Psoas muscle (tissue), 8 donors: Measurements from ENCODE around the gene LSMEM2. TPM values are rescaled to one million over a fixed set of nuclear protein-coding genes. Genes with fewer than 3 reads are reported as not detected.
A peak's percentile ranks its signal among the peaks of the same experiment; 100 is the strongest.

Source experiments
- ATAC-seq, 4 donors: fragments of 200-7000 bp; cut with Tn5 transposase; one replicate each; pipeline ENCODE4 v1.9.1; 2020; ENCODE audit warnings: moderate library complexity in 3 of 4, mild to moderate bottlenecking in 2 of 4
- DNase-seq, 2 donors: peaks; one replicate each; pipeline ENCODE4 v3.0.0-alpha.2; 2020
- H3K27ac ChIP-seq: fragments of 200-600 bp; one replicate; pipeline ENCODE4 v1.8.0; 2022
- H3K27me3 ChIP-seq, 3 donors: fragments of 200-600 bp in 1 of 3; one replicate each; pipeline versions ENCODE4 v1.6.1 to v1.8.0; 2013 to 2022; ENCODE audit warnings: low read length in 2 of 3, mild to moderate bottlenecking in 2 of 3, moderate library complexity in 1 of 3; ENCODE audit not compliant: insufficient read depth in 3 of 3
- H3K36me3 ChIP-seq, 2 donors: fragments of 200-600 bp in 1 of 2; one replicate each; pipeline versions ENCODE4 v1.6.1 to v1.8.0; 2013 to 2022; ENCODE audit warnings: low read depth in 1 of 2, mild to moderate bottlenecking in 1 of 2, moderate library complexity in 1 of 2; ENCODE audit not compliant: insufficient read depth in 1 of 2
- H3K4me1 ChIP-seq: fragments of 200-600 bp; one replicate; pipeline ENCODE4 v1.8.0; 2022
- H3K4me3 ChIP-seq: fragments of 200-600 bp; one replicate; pipeline ENCODE4 v1.8.0; 2022; ENCODE audit warnings: mild to moderate bottlenecking
- H3K9me3 ChIP-seq: fragments of 200-600 bp; one replicate; pipeline ENCODE4 v1.8.0; 2022
- WGBS, 3 donors: extraction: QIAGEN DNeasy Blood & Tissue Kit; methylation state at CpG; one replicate each; pipeline versions ENCODE4 v1.1.6 to v1.1.7; 2013; 5-methylcytosine and 5-hydroxymethylcytosine counted together
- intact Hi-C, 2 donors: fragments of 100-400 bp; cut with DNase I; formaldehyde crosslinking; loops; one replicate each; pipeline versions ENCODE4 v1.11.0 to v1.14.2; 2022
- polyA plus RNA-seq, 3 donors: library from polyadenylated mRNA; stranded (reverse); fragments of 200-250 nt; gene quantifications; one replicate each; pipeline ENCODE4 v1.2.3, GENCODE V29; 2013
- total RNA-seq, 4 donors: library from RNA; stranded (reverse); fragmentation: NEBNext Ultra II Directional in 2 of 4; extraction: Animal tissue kit (Norgen Biotek cat#: 25700) in 2 of 4; gene quantifications; one replicate each; pipeline versions ENCODE4 v1.2.1 to v1.2.4, GENCODE V29; 2021 to 2023
- TF ChIP-seq, protein P1 (sequence below): fragments of 200-600 bp; IDR thresholded peaks from one replicate; pipeline ENCODE4 v1.8.0; 2022; ENCODE audit warnings: antibody characterized with exemption
- donor health status: healthy with polysubstance abuse.
- donor health status: DM: no; HTN: no; CAD: no; lungs with moderate emphysema.
- donor health status: Bipolar disorder and iron deficiency.
- donor health status: healthy.
- donor health status: DM: yes; HTN: yes; CAD: no.
- donor health status: DM: no; HTN: no; CAD: no.
- donor health status: DM: no; HTN: no; CAD: no.
- donor health status: DM: yes; HTN: yes; CAD: no.

LSMEM2 gene
- total and polyA plus RNA-seq, 7 donors, result 0.61 to 13.1 (median 1.1) TPM

DNA sequence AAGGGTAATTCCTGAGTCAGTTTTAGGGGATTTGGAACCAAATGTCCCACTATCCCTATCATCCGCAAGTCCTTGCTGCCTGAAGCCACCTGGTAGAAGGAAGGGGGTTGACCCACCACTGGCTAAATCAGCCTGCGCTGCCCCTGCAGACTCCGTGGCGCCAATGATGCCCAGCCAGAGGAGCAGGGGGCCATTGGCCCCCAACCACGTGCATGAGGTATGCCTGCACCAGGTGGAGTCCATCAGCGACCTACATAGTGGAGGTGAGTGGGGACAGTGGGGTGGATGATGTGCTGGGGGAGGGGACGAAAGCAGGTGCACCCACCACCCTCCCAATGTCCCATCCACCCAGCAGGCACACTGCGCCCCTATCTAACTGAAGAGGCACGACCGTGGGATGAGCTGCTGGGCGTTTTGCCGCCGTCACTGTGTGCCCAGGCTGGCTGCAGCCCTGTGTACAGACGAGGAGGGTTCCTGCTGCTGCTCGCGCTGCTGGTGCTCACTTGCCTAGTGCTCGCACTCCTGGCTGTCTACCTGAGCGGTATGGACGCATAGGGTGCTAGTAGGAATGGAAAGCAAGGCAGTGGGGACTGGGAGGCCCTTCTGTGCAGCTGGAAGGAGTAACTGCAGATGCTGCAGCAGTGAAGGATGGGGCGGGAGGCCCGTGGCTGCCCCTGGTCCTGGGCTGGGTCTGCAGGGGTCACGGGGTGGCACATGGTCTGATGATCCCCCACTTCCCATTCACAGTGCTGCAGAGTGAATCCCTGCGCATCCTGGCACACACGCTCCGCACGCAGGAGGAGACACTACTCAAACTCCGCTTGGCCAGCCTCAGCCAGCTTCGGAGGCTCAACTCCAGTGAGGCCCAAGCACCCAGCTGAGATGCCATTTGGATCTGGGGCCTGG lies 7.7 kb downstream of the LSMEM2 start:
- Histone ChIP-seq H3K27ac (no peak overlapping the region), H3K4me3 (no peak overlapping the region), H3K27me3 (no peaks in the 10 kb centered on the region), H3K9me3 (no peaks in the 10 kb centered on the region), H3K4me1 (peaks cover 10% of the 10 kb centered on the region), H3K36me3 (peaks cover 14 to 46% of the 10 kb centered on the region in 2 donors)
- TF ChIP-seq, protein P1, sequence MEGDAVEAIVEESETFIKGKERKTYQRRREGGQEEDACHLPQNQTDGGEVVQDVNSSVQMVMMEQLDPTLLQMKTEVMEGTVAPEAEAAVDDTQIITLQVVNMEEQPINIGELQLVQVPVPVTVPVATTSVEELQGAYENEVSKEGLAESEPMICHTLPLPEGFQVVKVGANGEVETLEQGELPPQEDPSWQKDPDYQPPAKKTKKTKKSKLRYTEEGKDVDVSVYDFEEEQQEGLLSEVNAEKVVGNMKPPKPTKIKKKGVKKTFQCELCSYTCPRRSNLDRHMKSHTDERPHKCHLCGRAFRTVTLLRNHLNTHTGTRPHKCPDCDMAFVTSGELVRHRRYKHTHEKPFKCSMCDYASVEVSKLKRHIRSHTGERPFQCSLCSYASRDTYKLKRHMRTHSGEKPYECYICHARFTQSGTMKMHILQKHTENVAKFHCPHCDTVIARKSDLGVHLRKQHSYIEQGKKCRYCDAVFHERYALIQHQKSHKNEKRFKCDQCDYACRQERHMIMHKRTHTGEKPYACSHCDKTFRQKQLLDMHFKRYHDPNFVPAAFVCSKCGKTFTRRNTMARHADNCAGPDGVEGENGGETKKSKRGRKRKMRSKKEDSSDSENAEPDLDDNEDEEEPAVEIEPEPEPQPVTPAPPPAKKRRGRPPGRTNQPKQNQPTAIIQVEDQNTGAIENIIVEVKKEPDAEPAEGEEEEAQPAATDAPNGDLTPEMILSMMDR, result no peak
- 76 to 87% (median 76%) methylated on average over 27 to 28 of the region's 28 CpGs for WGBS, 3 donors
- intact Hi-C loops, result no loop called here
- DNase-seq (no peak), ATAC-seq (peak in 1 of 4 donors; percentile 10)

DNA sequence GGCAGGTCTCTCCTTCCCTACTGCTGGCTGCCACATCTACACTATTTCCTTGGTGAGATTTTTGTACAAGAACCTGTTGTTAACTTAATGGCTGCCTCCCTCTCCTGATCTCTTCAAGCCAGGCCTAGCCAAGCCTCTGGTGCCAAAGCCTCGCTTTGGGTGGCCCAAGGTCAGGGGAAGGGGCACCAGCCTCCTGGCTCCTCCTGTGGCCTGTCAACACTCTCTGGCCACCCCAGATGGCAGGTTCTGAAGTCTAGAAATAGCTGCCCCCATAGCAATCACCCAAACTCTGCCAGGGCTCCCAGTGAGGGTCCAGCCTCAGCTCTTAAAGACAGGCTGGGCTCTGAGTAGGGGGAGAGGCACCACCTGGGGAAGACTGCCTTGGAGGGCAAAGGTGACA lies 8.4 kb downstream of the LSMEM2 start:
- H3K4me1 ChIP-seq, result peaks cover 10% of the 10 kb centered on the region
- 20 to 42% (median 38%) methylated on average over 1 of the region's 1 CpG for WGBS, 3 donors
- no peak overlapping the region for H3K27ac ChIP-seq
- H3K4me3 ChIP-seq, result no peak overlapping the region
- H3K9me3 ChIP-seq, result no peaks in the 10 kb centered on the region
- H3K36me3 ChIP-seq, result peaks cover 14 to 46% of the 10 kb centered on the region in 2 donors
- ATAC-seq (no peak), DNase-seq (no peak)
- TF ChIP-seq, protein P1, result no peak
- H3K27me3 ChIP-seq, result no peaks in the 10 kb centered on the region
- intact Hi-C loops, result no loop called here

DNA sequence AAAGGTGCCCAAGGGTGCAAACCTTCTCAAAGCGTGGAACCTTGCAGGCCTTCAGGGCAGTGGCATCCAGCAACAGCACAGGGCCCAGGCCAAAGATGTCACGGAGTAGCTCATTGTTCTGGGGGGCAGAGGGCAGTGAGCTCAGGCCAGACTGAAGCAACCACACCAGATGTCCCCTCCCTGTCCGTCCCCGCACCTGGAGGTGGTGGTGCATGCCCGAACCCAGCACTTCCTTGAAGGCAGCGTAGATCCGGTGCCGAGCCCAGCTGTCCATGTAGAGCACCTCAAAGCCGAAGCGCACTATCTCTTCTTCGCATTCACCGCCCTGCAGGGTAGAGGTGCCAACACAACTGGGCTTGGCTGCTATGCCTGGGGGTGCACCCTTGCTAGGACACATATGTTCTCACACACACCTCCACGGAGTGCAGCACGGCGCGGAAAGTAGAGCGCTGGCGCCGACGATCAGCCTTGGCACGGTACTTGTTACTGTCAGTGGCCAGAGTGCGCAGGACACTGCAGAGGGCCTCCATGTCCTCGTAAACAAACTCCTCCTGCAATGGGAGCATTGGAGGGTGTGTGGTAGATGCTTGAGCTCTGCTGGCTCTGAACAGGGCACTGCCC lies 9.6 kb downstream of the LSMEM2 start:
- TF ChIP-seq, protein P1, result no peak
- peaks cover 19% of the 10 kb centered on the region for H3K4me1 ChIP-seq
- H3K36me3 ChIP-seq, result peaks cover 14 to 46% of the 10 kb centered on the region in 2 donors
- H3K27ac ChIP-seq, result no peak overlapping the region
- peak in 1 of 2 donors; percentile 38 for DNase-seq
- ATAC-seq, result no peak
- no peak overlapping the region for H3K4me3 ChIP-seq
- H3K27me3 ChIP-seq, result no peaks in the 10 kb centered on the region
- intact Hi-C loops, result no loop called here
- H3K9me3 ChIP-seq, result no peaks in the 10 kb centered on the region
- 84 to 92% (median 85%) methylated on average over 23 of the region's 23 CpGs for WGBS, 3 donors

DNA sequence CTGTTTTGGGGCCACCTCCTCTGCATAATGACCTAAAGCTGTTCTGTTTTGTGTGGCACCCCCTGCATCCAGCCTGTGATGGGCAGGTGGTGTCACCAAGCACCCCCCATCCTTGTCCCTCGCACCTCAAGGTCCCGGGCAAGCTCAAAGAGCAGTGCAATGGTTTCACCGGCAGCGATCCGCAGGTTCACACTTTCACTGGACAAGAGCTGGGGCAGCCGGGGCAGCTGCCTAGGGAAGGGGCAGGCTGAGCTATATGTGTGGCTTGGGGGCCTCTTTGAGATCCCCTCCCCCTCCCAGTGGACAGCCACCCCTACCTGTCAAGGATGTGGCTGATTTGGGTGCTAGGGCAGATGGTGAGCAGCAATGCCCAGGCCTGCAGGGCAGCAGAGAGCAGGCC lies 10.2 kb downstream of the LSMEM2 start:
- H3K4me1 ChIP-seq, result peaks cover 20% of the 10 kb centered on the region
- TF ChIP-seq, protein P1, result no peak
- H3K4me3 ChIP-seq, result no peak overlapping the region
- ATAC-seq (no peak), DNase-seq (no peak)
- intact Hi-C loops, result no loop called here
- H3K9me3 ChIP-seq, result no peaks in the 10 kb centered on the region
- peaks cover 14 to 46% of the 10 kb centered on the region in 2 donors for H3K36me3 ChIP-seq
- no peak overlapping the region for H3K27ac ChIP-seq
- H3K27me3 ChIP-seq, result no peaks in the 10 kb centered on the region
- WGBS, 3 donors, result 91 to 93% (median 93%) methylated on average over 6 of the region's 6 CpGs
